DOHH2 (cell line): ENCODE measurements around the gene HEPHL1.

Source experiments
- H3F3A ChIP-seq: fragments of 200-600 bp; sonication (generic), shearing (Covaris generic); 2 replicates; pipeline ENCODE4 v1.6.0; 2016; ENCODE audit warnings: antibody characterized with exemption, mild to moderate bottlenecking; ENCODE audit not compliant: control insufficient read depth, insufficient read depth
- H3K27ac ChIP-seq: fragments of 200-600 bp; sonication (generic); 2 replicates; pipeline ENCODE4 v1.5.1; 2014; ENCODE audit warnings: low read depth, mild to moderate bottlenecking, low read length, moderate library complexity
- H3K27me3 ChIP-seq: fragments of 200-600 bp; sonication (generic); 2 replicates; pipeline ENCODE4 v1.6.1; 2014; ENCODE audit warnings: mild to moderate bottlenecking, low read length, mixed read lengths; ENCODE audit not compliant: control insufficient read depth
- H3K36me3 ChIP-seq: fragments of 200-600 bp; sonication (generic); 2 replicates; pipeline ENCODE4 v1.6.1; 2014; ENCODE audit warnings: mild to moderate bottlenecking, low read length, moderate library complexity, mixed read lengths; ENCODE audit not compliant: control insufficient read depth
- H3K4me1 ChIP-seq: fragments of 200-600 bp; sonication (generic); 2 replicates; pipeline ENCODE4 v1.6.1; 2014; ENCODE audit warnings: mild to moderate bottlenecking, low read length, mixed read lengths; ENCODE audit not compliant: control insufficient read depth
- H3K4me2 ChIP-seq: fragments of 200-600 bp; sonication (generic); 2 replicates; pipeline ENCODE4 v1.6.0; 2014; ENCODE audit warnings: mild to moderate bottlenecking, low read length, moderate library complexity
- H3K4me3 ChIP-seq: fragments of 200-600 bp; sonication (generic); 2 replicates; pipeline ENCODE4 v1.5.1; 2014; ENCODE audit warnings: mild to moderate bottlenecking, low read length, mixed read lengths
- H3K79me2 ChIP-seq: fragments of 200-600 bp; sonication (generic); 2 replicates; pipeline ENCODE4 v1.6.1; 2014; ENCODE audit warnings: mild to moderate bottlenecking, low read length, mixed read lengths; ENCODE audit not compliant: control insufficient read depth
- H3K9me2 ChIP-seq: fragments of 200-600 bp; sonication (generic); replicated peaks from 2 replicates; pipeline ENCODE4 v1.6.1; 2014; ENCODE audit warnings: mild to moderate bottlenecking, low read length, mixed read lengths; ENCODE audit not compliant: control insufficient read depth
- H3K9me3 ChIP-seq: fragments of 200-600 bp; sonication (generic); 2 replicates; pipeline ENCODE4 v1.6.1; 2014; ENCODE audit warnings: antibody characterized with exemption, low read length, mixed read lengths; ENCODE audit not compliant: control insufficient read depth, insufficient read depth
- H4K20me1 ChIP-seq: fragments of 200-600 bp; sonication (generic); 2 replicates; pipeline ENCODE4 v1.6.0; 2014; ENCODE audit warnings: low read depth, mild to moderate bottlenecking, antibody characterized with exemption, low read length, moderate library complexity; ENCODE audit not compliant: control insufficient read depth, insufficient read depth
- CTCF ChIP-seq: fragments of 200-600 bp; sonication (generic); IDR thresholded peaks from one replicate; pipeline ENCODE4 v1.5.1; 2014; ENCODE audit warnings: antibody characterized with exemption, mild to moderate bottlenecking, low read depth, low read length; ENCODE audit not compliant: poor library complexity, severe bottlenecking
- EZH2phosphoT487 ChIP-seq: fragments of 200-600 bp; sonication (generic); IDR thresholded peaks from 2 replicates; pipeline ENCODE4 v1.6.1; 2017; ENCODE audit warnings: borderline replicate concordance, mild to moderate bottlenecking, antibody characterized with exemption, low read length, moderate library complexity, mixed read lengths

The HEPHL1 gene

GRCh38 chr11:94034207-94034606, 13.1 kb downstream of the HEPHL1 start:
- Histone ChIP-seq H3K9me2 (no peaks in the 10 kb centered on the region), H3K79me2 (no peaks in the 10 kb centered on the region), H3K9me3 (no peaks in the 10 kb centered on the region), H4K20me1 (no peaks in the 10 kb centered on the region), H3K27me3 (no peaks in the 10 kb centered on the region), H3K27ac (no peak overlapping the region), H3K36me3 (no peaks in the 10 kb centered on the region), H3F3A (no peaks in the 10 kb centered on the region), H3K4me1 (no peaks in the 10 kb centered on the region), H3K4me3 (no peak overlapping the region), H3K4me2 (no peak overlapping the region)
- TF ChIP-seq CTCF (no peak), EZH2phosphoT487 (no peak)

- Histone ChIP-seq H3K36me3 (no peaks in the 10 kb centered on the region), H3K9me2 (no peaks in the 10 kb centered on the region), H3K4me3 (no peak overlapping the region), H3K27ac (no peak overlapping the region), H3K4me1 (no peaks in the 10 kb centered on the region), H3K9me3 (no peaks in the 10 kb centered on the region), H4K20me1 (no peaks in the 10 kb centered on the region), H3K4me2 (no peak overlapping the region), H3K27me3 (no peaks in the 10 kb centered on the region), H3K79me2 (no peaks in the 10 kb centered on the region), H3F3A (no peaks in the 10 kb centered on the region)
- no peak for TF ChIP-seq CTCF
- no peak for TF ChIP-seq EZH2phosphoT487
These were observed 14.9 kb downstream of the HEPHL1 start for GRCh38 chr11:94036096-94036495.

- Histone ChIP-seq H4K20me1 (no peaks in the 10 kb centered on the region), H3K36me3 (no peaks in the 10 kb centered on the region), H3K27ac (no peak overlapping the region), H3K4me2 (no peak overlapping the region), H3K4me3 (no peak overlapping the region), H3K27me3 (no peaks in the 10 kb centered on the region), H3K79me2 (no peaks in the 10 kb centered on the region), H3F3A (no peaks in the 10 kb centered on the region), H3K9me3 (no peaks in the 10 kb centered on the region), H3K9me2 (no peaks in the 10 kb centered on the region), H3K4me1 (no peaks in the 10 kb centered on the region)
- TF ChIP-seq CTCF (no peak), EZH2phosphoT487 (no peak)
These were observed 22.1 kb downstream of the HEPHL1 start for GRCh38 chr11:94043241-94043640.

GRCh38 chr11:94046796-94047195, 25.6 kb downstream of the HEPHL1 start:
- H3K9me3 ChIP-seq: no peaks in the 10 kb centered on the region
- no peaks in the 10 kb centered on the region for H4K20me1 ChIP-seq
- no peaks in the 10 kb centered on the region for H3F3A ChIP-seq
- H3K27ac ChIP-seq: no peak overlapping the region
- no peak overlapping the region for H3K4me2 ChIP-seq
- H3K36me3 ChIP-seq: no peaks in the 10 kb centered on the region
- no peaks in the 10 kb centered on the region for H3K9me2 ChIP-seq
- H3K79me2 ChIP-seq: no peaks in the 10 kb centered on the region
- no peak overlapping the region for H3K4me3 ChIP-seq
- H3K4me1 ChIP-seq: no peaks in the 10 kb centered on the region
- no peaks in the 10 kb centered on the region for H3K27me3 ChIP-seq
- no peak for TF ChIP-seq CTCF
- no peak for TF ChIP-seq EZH2phosphoT487
